Gastrocnemius medialis (tissue), 4 donors: ENCODE data around the gene IL21R. TPM values are rescaled to one million over a fixed set of nuclear protein-coding genes. Genes with fewer than 3 reads are reported as not detected.

ENCODE experiments used
- ATAC-seq, 2 donors: fragments of 150-250 bp; one replicate each; pipeline ENCODE4 v1.9.1; 2016
- DNase-seq, 2 donors: peaks; one replicate each; pipeline ENCODE4 v3.0.0-alpha.2; 2019
- H3K27ac ChIP-seq, 4 donors: fragments of 200-600 bp; sonication (generic); 1 replicate in 1 of 4; 2 replicates in 3 of 4; pipeline ENCODE4 v1.5.1; 2016 to 2018; ENCODE audit warnings: mild to moderate bottlenecking in 2 of 4, moderate library complexity in 1 of 4
- H3K27me3 ChIP-seq, 3 donors: fragments of 200-600 bp; sonication (generic) in 2 of 3; 1 replicate in 1 of 3; 2 replicates in 2 of 3; pipeline versions ENCODE4 v1.5.1 to v1.6.0; 2016 to 2019; ENCODE audit warnings: mild to moderate bottlenecking in 1 of 3, moderate library complexity in 1 of 3
- H3K36me3 ChIP-seq, 2 donors: fragments of 200-600 bp; sonication (generic) in 1 of 2; one replicate each; pipeline ENCODE4 v1.5.1; 2017 to 2018
- H3K4me1 ChIP-seq, 2 donors: fragments of 200-600 bp; sonication (generic) in 1 of 2; one replicate each; pipeline ENCODE4 v1.5.1; 2016 to 2017; ENCODE audit warnings: mild to moderate bottlenecking in 2 of 2
- H3K4me3 ChIP-seq, 4 donors: fragments of 200-600 bp; sonication (generic) in 3 of 4; 1 replicate in 1 of 4; 2 replicates in 3 of 4; pipeline ENCODE4 v1.5.1; 2016 to 2019; ENCODE audit warnings: mild to moderate bottlenecking in 2 of 4
- H3K9me3 ChIP-seq, 3 donors: fragments of 200-600 bp; sonication (generic) in 2 of 3; 1 replicate in 1 of 3; 2 replicates in 2 of 3; pipeline ENCODE4 v1.5.1; 2016 to 2019
- POLR2A ChIP-seq, 2 donors: fragments of 450-650 bp; IDR thresholded peaks; one replicate each; pipeline ENCODE4 v1.6.1; 2017; ENCODE audit warnings: antibody characterized with exemption in 2 of 2, mild to moderate bottlenecking in 2 of 2, moderate library complexity in 2 of 2
- in situ Hi-C, 4 donors: fragments of 200-750 bp; cut with MboI; loops; one replicate each; pipeline versions ENCODE4 v1.15.0 to v1.8.0; 2017; ENCODE audit warnings: low sequenced_read_pairs in 4 of 4
- intact Hi-C: fragments of 100-400 bp; cut with DNase I; formaldehyde crosslinking; loops from one replicate; pipeline ENCODE4 v1.15.1; 2023; ENCODE audit warnings: low total_unique reads
- total RNA-seq, 4 donors: library from RNA; depleted of rRNA; stranded (reverse); fragments of >200 nt; gene quantifications; one replicate each; pipeline versions ENCODE4 v1.1.0 to v1.2.3, GENCODE V29; 2016
- TF ChIP-seq, protein P1 (sequence below), 5 experiments: fragments of 450-650 bp in 3 of 5; fragments of 200-600 bp in 2 of 5; sonication (generic) in 2 of 5; IDR thresholded peaks in 4 of 5; conservative IDR thresholded peaks in 1 of 5; 1 replicate in 4 of 5; 2 replicates in 1 of 5; pipeline ENCODE4 v1.5.1; 2016 to 2019; ENCODE audit warnings: antibody characterized with exemption in 5 of 5, mild to moderate bottlenecking in 3 of 5, moderate library complexity in 3 of 5

Gene IL21R
- total RNA-seq, 4 donors from 2014 or later, result 0.15 TPM; not detected in 3

DNA sequence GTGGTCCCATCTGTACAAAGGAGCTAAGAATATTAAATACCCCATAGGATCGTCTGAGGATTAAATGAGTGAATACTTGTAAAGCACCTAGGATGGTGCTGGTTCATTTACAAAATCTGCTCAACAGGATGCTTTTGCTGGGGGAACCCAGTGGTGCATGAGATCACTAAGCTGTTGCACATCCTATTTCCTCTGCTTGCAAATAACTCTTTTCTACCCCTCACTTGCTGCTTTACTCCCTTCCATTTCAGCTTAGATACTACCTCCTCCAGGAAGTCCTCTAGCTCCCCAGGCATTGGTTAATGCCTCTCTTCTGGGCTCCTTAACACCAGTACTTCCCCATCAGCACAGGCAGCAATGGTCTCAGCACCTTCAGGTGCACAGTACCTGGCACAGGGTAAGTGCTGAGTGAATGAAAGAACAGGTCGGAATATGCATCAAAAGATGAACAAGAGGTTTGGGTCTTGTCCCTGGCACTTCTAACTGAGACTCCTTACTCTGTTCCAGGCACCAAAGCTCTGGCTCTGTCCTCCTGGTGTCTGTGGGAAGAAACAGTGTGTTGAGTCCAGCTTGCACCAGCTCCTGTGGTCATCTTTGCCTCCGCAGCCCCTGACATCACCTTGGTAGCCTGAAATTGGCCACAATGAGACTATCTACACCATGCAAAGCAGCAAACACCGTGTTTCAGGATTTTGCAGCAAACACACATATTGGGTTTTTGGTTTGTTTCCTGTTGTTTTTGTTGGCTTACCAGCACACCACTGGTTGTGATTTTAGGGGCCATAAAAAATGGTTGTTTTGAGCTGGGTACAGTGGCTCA is 24.1 kb upstream of the IL21R start:
- in situ Hi-C loops, result loop anchor here in 2 of 4 donors (10.0 kb wide), 2 partner anchors 203 to 213 kb away; no protein-coding TSS in a partner anchor
- DNase-seq (no peak), ATAC-seq (no peak)
- Histone ChIP-seq H3K9me3 (no peaks in the 10 kb centered on the region), H3K27ac (no peak overlapping the region), H3K27me3 (no peaks in the 10 kb centered on the region), H3K4me3 (no peak overlapping the region), H3K36me3 (no peaks in the 10 kb centered on the region), H3K4me1 (no peaks in the 10 kb centered on the region)
- no peak for TF ChIP-seq POLR2A (IDR thresholded peaks at IDR 0.05)
- TF ChIP-seq, protein P1, sequence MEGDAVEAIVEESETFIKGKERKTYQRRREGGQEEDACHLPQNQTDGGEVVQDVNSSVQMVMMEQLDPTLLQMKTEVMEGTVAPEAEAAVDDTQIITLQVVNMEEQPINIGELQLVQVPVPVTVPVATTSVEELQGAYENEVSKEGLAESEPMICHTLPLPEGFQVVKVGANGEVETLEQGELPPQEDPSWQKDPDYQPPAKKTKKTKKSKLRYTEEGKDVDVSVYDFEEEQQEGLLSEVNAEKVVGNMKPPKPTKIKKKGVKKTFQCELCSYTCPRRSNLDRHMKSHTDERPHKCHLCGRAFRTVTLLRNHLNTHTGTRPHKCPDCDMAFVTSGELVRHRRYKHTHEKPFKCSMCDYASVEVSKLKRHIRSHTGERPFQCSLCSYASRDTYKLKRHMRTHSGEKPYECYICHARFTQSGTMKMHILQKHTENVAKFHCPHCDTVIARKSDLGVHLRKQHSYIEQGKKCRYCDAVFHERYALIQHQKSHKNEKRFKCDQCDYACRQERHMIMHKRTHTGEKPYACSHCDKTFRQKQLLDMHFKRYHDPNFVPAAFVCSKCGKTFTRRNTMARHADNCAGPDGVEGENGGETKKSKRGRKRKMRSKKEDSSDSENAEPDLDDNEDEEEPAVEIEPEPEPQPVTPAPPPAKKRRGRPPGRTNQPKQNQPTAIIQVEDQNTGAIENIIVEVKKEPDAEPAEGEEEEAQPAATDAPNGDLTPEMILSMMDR (IDR thresholded peaks at IDR 0.05 in 4 of 5, conservative IDR thresholded peaks at IDR 0.05 in 1 of 5), result no peak
- intact Hi-C loops, result no loop called here

DNA sequence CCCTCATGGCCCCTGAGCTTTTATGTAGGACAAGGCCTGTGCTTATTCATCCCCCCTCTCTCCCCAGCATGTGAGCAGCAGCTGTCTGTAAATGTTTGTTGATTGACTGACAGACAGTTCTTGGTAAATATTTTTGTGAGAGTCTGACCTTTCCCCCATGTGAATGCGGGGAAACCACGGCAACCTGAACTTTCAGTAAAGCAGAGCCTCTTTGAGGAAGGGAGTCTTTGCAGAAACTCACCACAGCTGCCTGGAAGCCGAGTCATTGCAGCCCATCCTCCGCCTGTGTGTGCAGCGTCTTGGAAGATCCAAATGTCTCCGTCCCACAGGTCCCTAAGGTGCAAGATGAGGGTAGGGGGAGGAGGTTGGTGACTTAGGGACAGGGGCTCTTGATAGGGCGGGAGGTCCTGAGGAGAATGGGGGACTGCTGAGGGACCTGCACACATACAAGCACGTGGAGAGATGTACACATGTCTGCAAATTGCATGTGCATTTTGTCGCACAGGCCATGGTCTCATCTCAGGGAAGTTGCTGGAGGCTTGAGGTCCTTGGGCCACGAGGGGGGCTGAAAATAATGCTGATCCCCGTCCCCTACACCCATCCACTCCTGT is 23.0 kb upstream of the IL21R start:
- ATAC-seq (no peak), DNase-seq (no peak)
- TF ChIP-seq POLR2A (IDR thresholded peaks at IDR 0.05), result no peak
- TF ChIP-seq, protein P1 (IDR thresholded peaks at IDR 0.05 in 4 of 5, conservative IDR thresholded peaks at IDR 0.05 in 1 of 5), result no peak
- intact Hi-C loops, result no loop called here
- H3K36me3 ChIP-seq, result no peaks in the 10 kb centered on the region
- H3K27me3 ChIP-seq, result no peaks in the 10 kb centered on the region
- no peak overlapping the region for H3K4me3 ChIP-seq
- in situ Hi-C loops, result loop anchor here in 2 of 4 donors (10.0 kb wide), 2 partner anchors 204 to 214 kb away; no protein-coding TSS in a partner anchor
- H3K27ac ChIP-seq, result no peak overlapping the region
- no peaks in the 10 kb centered on the region for H3K9me3 ChIP-seq
- H3K4me1 ChIP-seq, result no peaks in the 10 kb centered on the region

DNA sequence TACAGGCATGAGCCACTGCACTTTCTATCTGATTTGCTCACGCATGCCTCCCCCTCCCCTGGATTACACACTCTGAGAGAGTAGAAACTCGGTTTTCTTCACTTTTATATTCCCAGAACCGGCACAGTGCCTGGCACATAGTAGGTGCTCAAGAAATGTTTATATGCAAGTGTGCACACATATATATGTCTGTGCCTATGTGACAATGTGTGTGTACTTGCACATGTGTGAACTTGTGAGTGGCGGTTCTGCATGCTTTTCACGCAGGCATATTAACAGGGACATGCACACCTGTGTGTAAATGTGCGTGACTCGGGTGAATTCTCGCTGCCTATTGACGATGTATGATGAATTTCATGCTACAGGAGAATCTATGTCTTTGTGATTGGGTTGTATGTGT is 22.1 kb upstream of the IL21R start:
- TF ChIP-seq, protein P1 (IDR thresholded peaks at IDR 0.05 in 4 of 5, conservative IDR thresholded peaks at IDR 0.05 in 1 of 5), result no peak
- no peak for TF ChIP-seq POLR2A (IDR thresholded peaks at IDR 0.05)
- H3K27ac ChIP-seq, result no peak overlapping the region
- H3K36me3 ChIP-seq, result no peaks in the 10 kb centered on the region
- no peak for ATAC-seq
- peaks cover 0 to 7% (median 0%) of the 10 kb centered on the region in 3 donors for H3K27me3 ChIP-seq
- in situ Hi-C loops (loop anchor here in 2 of 4 donors (10.0 kb wide), 2 partner anchors 205 to 215 kb away; no protein-coding TSS in a partner anchor), intact Hi-C loops (no loop called here)
- H3K4me3 ChIP-seq, result no peak overlapping the region
- H3K4me1 ChIP-seq, result no peaks in the 10 kb centered on the region
- no peaks in the 10 kb centered on the region for H3K9me3 ChIP-seq
- DNase-seq, result no peak

DNA sequence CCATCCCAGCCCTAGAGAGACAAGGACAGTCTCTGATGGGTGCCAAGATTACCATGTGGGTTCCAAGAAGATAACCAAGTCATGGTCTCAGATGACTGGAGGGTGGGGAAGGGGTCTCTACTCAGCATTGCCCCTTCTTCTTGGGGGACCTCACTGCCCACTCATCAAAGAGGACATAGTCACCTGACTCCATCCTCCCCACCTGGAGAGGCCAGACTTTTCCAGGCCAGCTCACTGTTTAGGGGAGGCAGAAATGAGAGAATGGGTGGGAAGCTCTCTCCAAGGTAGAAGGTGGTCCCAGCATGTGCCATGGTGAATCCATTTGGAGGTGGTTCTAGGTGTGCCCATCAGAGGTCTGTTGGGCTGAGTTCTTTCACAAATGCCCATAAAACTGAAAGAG is 20.7 kb upstream of the IL21R start:
- ATAC-seq (no peak), DNase-seq (no peak)
- Histone ChIP-seq H3K27me3 (peaks cover 0 to 8% (median 0%) of the 10 kb centered on the region in 3 donors), H3K36me3 (no peaks in the 10 kb centered on the region), H3K9me3 (no peaks in the 10 kb centered on the region), H3K4me3 (no peak overlapping the region), H3K4me1 (no peaks in the 10 kb centered on the region), H3K27ac (no peak overlapping the region)
- intact Hi-C loops (no loop called here), in situ Hi-C loops (no loop called here)
- TF ChIP-seq POLR2A (IDR thresholded peaks at IDR 0.05), result no peak
- TF ChIP-seq, protein P1 (IDR thresholded peaks at IDR 0.05 in 4 of 5, conservative IDR thresholded peaks at IDR 0.05 in 1 of 5), result no peak
